NCI-H345 treated with DMSO at 0.1 percent for 48 hours (cell line): ENCODE results near the gene IRF4.
"Not testable (repeated sequence)": the region's sequence is repeated elsewhere in the genome, so short reads cannot be mapped to it uniquely, and the experiment has no call there.

Experiments
- DNase-seq: peaks from one replicate; lab custom pipeline; 2025; ENCODE audit not compliant: unreplicated experiment; lab: John Stamatoyannopoulos, UW

Gene IRF4

DNA sequence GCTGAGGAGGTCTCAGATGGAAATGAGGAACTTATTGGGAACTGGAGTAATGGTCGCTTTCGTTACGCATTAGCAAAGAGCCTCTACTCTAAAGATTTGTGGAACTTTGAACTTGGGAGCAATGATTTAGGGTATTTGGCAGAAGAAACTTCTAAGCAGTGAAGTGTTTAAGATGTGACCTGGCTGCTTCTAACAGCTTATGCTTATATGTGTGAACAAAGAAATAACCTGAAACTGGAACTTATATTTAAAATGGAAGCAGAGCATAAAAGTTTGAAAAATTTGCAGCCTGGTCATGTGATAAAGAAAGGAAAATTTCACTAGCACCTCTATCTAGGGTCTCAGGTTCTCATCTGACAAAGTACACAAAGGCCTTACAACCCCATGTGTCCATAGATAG, 23.5 kb downstream of the IRF4 start:
- no peak for DNase-seq

DNA sequence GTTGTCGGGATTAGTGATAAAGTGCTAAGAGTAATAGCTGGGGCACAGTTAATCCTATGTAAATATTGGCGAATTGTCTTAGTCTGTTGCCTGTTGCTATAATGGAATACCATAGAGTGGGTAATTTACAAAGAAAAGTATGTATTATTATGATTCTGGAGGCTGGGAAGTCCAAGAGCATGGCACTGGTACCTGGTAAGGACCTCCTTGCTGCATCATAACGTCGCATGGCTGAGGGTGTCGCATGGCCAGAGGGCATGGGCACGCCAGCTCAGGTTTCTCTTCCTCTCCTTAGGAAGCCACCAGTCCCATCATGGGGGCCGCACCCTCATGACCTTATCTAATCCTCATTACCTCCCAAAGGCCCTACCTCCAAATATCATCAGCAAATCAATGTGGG, 29.7 kb downstream of the IRF4 start:
- DNase-seq = no peak

GRCh38 chr6:422433-423054, 31.0 kb downstream of the IRF4 start:
- DNase-seq = no peak

- no peak for DNase-seq
Observed at GRCh38 chr6:423055-423798, 31.7 kb downstream of the IRF4 start.

DNA sequence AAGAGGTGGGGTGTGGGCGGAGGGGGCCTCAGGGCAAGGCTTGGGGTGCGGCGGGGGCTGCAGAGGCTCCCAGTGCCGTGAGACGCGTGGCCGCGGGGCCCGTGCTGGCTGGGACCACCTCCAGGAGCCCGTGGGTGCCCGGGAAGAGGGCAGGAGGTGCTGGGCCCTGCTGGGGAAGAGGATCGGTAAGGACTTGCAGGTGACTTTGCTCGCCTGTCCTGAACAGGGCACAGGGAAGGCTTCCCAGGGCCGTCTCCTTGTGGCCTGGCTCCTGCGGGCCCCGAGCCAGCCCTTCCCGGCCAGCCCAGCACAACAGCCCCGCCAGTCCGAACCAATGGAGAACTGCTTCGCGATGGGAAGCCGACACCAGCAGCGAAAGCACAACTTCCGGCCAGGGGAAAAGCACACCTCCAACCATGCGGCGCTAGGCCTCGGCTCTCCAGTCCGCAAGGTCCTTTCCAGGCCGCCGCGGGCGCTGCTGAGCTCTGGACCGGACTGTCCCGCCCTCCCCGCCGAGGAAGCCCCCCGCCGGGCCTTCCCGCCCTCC, 32.3 kb downstream of the IRF4 start:
- DNase-seq = no peak

- no peak for DNase-seq
Observed at GRCh38 chr6:424741-425417, 33.3 kb downstream of the IRF4 start.

DNA sequence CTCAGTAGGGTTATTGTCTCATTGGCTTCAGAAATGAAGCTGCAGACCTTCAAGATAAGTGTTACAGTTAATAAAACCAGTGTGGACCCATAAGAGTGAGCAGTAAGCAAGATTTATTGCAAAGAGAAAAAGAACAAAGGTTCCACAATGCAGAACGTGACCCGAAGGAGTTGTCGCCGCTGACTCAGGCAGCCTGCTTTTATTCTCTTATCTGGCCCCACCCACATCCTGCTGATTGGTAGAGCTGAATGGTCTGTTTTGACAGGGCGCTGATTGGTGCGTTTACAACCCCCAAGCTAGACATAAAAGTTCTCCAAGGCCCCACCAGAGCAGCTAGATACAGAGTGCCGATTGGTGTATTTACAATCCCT, 33.9 kb downstream of the IRF4 start:
- DNase-seq = not testable (repeated sequence)

- DNase-seq = not testable (repeated sequence)
Observed at GRCh38 chr6:426198-426738, 34.7 kb downstream of the IRF4 start.

DNA sequence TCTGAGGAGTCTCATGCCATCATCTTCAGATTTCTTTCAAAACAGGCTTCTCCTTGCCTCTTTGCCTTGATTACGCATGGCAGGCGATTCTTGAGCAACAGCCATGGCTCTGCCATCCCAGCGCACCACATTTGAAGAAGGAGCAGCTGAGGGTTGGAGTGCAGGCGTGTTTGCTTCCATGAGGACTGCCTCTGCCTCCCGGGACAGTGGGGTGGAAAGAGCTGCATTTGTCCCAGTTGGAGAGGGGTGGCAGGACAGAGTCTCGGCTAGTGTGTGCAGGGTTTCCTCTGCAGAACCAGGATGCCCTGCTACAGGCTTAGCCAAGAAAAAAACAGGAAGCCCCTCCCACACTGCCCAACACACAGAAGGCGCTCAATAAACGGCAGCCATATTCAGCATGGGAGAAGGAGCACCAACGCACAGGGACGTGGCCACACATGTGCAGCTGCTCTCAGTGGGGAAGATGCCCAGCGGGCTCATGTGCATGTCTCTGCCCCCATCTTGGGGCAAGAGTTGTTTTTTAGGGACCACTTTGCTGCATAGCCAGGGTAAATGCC, 36.6 kb downstream of the IRF4 start:
- DNase-seq = no peak

GRCh38 chr6:429515-430121, 38.1 kb downstream of the IRF4 start:
- DNase-seq = no peak

GRCh38 chr6:431504-431903, 40.0 kb downstream of the IRF4 start:
- no peak for DNase-seq

- DNase-seq = no peak
Observed at GRCh38 chr6:431986-432385, 40.4 kb downstream of the IRF4 start.

- DNase-seq = no peak
Observed at GRCh38 chr6:434051-434705, 42.6 kb downstream of the IRF4 start.

DNA sequence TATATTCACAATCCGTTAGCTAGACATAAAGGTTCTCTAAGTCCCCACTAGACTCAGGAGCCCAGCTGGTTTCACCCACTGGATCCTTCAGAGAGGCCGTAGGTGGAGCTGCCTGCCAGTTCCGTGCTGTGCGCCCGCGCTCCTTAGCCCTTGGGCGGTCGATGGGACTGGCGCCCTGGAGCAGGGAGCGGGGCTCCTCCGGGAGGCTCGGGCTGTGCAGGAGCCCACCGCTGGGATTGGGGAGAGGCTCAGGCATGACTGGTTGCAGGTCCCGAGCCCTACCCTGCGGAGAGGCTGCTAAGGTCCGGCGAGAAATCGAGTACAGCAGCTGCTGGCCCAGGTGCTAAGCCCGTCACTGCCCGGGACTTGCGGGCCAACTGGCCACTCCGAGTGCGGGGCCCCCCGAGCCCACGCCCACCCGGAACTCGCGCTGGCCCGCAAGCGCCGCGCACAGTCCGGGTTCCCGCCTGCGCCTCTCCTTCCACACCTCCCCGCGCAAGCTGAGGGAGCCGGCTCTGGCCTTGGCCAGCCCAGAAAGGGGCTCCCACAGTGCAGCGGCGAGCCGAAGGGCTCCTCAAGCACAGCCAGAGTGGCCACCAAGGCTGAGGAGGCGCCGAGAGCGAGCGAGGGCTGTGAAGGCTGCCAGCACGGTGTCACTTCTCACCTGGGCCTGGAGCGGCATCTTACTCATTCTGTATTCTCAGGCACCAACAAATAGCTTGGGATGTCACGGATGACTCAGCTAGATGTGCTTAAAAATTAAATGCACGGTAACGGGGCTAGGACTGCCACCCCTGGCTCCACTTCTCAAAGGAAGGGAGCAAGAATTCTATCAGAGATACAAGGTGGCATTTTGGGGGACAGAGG, 44.1 kb downstream of the IRF4 start:
- DNase-seq = no peak

DNA sequence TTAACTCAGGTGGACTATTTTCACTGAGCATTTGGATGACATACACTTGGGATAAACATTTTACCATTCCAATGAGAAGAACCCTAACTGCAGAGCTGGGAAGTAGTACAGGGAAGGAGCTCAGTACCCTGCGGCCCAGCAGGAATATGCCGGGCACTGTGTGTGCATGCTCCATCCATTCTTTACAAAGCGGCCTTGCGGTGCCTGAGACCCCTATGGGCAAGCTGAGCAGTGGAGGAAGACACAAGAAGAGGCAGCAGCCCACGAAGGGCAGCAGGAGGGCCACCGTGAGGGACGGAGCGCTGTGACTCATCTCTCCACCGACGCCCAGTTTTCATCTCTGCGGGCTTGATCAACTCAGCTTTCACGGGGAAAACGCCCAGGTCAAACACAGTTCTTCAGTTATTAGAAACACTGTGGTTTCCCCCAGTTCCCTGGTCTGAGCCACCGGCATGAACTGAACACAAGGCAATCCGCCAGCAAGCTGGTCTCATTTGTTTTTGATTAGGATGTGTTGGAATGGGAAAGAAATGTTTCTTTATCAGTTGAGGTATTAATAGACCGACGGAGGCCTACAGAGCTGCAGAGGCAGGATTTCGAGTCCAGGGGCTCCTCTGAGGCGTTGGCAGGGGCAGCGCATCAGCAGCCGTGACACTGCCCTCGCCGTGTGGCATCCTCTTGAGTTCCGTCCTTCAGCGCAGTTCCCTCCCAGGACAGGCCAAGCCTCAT, 44.9 kb downstream of the IRF4 start:
- DNase-seq = no peak

GRCh38 chr6:437037-437392, 45.5 kb downstream of the IRF4 start:
- no peak for DNase-seq

DNA sequence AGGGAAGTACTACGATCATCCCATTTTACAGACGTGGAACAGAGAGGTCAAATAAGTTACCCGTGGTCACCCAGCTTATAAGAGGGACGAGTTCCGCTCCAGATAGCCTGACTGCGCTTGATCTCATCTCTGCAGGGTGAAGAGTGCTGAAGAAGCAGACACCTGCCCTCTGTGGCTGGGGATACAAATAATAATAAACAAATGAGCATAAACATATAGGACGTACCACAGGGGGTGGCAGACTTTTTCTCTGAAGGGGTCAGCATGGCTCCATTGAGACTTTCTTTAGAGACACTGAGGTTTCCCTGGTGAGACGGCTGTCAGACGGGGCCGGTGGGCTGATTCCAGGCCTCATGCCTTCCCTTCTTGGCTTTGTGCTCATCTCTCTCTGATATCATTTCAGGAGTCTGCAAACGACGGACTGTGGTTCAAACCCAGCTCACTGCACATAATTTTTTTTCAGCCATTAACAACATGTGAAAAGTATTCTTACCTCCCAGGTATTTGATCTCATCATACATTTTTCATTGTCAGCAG, 47.1 kb downstream of the IRF4 start:
- no peak for DNase-seq

DNA sequence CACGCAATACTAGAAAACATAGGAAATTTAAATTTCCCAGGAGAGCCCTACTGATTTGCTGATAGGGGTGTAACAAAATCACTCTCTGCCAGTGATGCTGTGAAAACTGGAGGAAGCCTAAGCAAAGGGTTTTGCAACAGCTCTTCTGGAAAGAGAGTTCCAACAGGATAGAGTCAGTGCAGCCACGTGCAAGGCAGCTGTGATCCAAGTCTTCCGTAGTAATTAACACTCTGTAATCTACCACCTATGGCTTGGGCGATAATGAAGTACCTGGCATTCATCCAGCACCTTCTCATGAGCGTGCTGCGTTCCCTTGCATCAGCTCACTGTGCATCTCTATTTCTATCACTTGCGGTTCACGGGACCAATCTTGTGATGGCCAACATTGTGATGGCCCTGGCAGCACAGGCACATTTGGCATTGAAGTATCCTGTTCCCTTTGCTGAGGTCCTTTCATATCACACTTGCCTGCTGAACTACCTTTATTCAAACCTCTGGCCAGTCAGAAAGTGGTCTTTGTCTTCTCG, 48.2 kb downstream of the IRF4 start:
- no peak for DNase-seq
